Ureter (tissue), 1 donor: ENCODE measurements around the gene PLAC1. TPM values are rescaled to one million over a fixed set of nuclear protein-coding genes. Genes with fewer than 3 reads are reported as not detected.

Experiments
- DNase-seq: peaks from one replicate; pipeline ENCODE4 v3.0.0-alpha.2; 2020; ENCODE audit warnings: low spot score
- total RNA-seq: library from RNA; stranded (reverse); gene quantifications from one replicate; pipeline ENCODE4 v1.2.4, GENCODE V29; 2023
- donor health status: DM: yes; HTN: yes; CAD: no.

PLAC1 gene, protein sequence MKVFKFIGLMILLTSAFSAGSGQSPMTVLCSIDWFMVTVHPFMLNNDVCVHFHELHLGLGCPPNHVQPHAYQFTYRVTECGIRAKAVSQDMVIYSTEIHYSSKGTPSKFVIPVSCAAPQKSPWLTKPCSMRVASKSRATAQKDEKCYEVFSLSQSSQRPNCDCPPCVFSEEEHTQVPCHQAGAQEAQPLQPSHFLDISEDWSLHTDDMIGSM
- 0.42 TPM for total RNA-seq

DNA sequence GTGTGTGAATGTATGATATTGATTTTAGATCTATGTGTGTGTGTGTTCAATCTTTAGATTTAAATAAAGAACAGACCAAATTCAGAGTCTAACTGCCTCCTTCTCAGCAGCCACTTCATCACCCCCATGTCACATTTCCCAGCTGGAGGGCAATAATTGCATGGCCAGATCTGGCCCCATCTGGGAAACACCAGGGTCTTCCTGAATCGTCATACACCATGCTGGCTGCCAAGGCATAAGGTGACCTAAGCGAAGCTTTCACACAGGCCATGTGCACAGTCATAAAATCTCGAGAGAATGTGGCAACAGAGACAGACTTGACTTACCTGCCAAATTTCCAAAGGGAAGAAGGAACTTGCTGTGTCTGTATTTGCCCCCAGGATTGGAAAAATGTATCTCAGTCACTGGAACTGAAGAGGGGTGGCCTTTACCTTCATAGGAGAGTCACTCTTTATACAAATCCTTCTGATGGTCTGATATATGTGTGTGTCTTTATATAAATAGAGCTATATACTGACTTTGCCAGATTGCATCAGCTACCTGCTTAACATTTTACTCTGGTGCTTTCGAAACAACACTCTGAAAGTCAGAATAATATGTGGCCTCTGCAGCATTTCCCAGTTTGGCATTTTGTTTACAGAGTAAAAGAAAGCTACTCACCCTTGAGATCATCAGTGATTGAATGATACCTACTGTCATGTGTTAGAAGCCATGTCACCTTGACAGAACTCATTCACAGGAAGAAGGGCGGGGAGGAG, at the start of gene PLAC1:
Gene PLAC1, minus strand, starts transcription at position 470 of the 758 bp plus-strand sequence. CDS start 91,789 bp downstream, outside the sequence.
- no peak for DNase-seq

DNA sequence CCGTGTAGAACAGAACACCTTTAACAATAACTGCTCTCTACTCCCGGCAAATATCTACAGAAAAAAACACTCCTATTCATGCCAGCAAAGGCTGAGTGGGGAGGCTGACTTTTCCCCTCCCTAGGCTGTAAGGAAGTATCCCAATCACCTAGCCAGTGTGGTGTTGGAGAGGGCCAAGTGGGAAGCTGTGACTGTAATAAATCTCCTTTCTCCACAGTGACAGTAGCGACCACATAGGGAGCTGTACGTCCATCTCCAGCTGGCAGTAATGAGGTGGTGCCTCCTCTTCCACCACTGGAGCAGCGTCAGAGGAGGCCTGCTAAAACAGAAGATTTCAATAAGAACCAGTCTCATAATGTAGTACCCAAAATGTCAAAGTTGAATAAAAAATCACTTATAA, 47.9 kb upstream of the PLAC1 start:
- DNase-seq = no peak

DNA sequence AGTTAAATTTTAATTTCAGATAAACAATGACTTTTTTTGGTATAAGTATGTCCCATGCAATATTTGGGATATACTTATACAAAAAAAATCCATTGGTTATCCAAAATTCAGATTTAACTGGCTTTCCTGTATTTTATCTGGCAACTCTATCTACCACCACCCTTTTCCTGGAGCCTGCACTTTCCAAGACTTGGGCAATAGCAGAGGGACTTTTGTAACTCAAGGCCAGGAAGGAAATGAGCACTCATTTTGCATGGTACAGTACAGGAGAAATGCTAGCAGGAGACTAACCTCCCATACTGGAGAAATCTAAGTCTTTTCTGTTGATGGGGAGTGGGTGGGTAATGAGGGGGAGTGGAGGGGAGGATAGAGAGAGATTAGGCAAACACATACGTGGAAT, 37.7 kb upstream of the PLAC1 start:
- no peak for DNase-seq

DNA sequence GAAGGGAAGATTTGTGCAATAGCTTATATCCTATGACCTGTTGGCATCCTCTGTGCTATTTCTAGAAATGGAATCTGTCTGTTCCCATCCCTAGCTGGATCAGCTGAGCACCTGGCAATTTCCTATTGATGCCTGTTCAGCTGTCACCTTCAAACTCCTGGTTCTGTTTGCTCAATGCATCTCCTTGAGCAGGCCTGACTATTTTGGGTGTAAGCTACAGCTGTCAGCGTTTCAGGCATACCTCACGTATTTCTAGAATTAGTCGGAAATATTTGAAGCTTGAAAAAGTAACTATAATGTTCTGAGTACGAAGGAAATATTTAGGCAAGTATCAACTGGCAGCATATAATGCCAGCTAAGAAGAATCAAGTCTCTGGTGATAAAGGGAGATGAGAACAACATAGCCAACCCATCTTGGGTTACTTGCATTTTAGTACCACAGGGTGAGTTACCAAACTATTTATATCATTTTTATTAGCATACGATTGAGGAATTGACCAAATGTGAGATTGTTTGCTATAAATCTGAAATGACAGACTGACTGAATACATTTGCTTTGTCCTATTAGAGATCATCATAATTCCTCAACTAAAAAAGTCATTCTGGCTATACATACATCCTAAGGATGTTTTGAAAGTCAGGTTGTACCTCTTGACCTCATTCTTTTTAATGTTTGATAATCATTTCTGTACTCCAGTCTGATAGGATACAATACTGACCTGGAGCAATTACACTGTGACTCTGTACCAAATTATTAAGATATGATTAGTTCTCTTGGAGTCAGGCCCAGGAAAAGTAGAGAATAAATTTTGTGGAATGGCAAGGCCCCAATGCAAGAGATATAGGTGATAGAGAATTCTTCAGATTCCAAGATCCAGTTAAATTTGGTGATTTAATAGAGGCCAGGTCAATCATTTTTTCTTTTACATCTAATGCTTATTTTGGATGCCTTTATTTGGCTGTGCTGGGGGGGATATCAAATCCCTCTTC, 36.4 kb upstream of the PLAC1 start:
- no peak for DNase-seq

DNA sequence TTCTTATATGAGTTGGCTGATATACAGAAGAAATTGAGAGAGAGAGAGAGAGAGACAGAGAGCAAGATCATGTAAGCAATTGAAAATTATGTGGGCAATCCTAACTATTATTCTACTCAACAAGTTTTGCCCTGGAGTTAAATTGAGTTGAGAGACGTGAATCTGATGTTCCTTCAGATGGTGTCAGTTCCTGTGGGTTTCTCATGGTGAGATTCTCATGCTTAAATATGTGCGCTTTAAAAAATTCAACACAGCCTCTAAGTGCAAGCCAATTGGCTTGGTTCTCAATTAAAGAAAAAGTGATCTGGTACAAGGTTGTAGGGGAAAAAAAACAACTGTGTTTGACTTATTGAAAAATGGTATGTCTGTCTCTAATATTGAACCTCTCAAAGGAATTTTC, 35.4 kb upstream of the PLAC1 start:
- no peak for DNase-seq

DNA sequence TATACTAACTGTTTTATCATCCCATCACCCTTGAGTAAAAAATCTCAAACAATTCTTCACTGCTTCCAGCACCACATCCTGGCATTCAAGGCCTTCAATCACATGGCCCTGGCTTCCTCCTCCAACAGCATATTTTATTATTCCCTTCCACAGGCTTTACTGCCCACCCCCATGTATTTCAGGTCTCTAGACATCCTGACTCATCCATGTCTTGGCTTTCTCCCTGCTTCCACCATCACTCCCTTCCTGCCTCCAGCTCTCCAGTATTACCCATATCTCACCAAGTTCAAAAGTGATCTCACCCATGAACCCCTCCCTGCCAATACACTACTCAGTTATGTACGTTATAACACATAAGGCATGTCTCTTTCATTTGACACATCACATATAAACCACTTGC, 34.7 kb upstream of the PLAC1 start:
- no peak for DNase-seq

DNA sequence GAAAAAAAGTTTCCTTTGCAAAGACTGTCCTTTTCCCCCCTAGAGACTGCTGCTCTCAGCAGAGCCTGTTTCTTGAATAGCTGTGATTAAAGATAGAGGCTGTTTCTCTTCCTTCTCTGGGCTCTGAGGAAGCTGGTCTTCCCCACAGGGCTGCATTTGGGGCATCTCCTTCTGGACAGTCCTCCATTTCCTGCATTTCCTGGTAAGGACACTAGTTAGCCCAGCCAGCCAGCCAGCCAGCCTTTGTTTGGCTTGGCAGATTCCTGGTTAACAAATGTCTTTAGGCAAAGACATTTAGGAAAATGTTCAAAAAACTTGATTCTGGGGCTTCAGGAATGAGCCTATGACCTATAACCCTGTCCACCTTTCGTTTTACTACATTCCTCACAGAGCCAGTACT, 34.0 kb upstream of the PLAC1 start:
- no peak for DNase-seq

DNA sequence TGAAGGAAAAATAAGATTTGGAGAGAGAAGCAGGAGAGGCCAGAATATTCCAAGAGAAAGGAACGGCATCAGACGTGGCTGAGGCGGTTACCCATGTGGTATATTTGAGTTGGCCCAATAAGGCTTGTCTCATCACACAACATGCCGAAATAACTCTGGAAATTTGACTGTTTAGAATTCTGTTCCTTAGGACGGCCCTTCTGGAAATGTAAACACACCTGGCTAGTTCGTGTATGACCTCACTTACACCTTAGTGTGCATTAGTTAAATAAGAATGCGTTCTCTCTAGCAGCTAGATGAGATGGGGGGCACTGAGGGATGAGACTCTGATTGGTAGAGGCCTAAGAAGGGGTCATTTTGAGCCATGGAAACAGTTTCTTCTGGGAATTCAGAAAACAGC, 33.2 kb upstream of the PLAC1 start:
- DNase-seq = no peak

DNA sequence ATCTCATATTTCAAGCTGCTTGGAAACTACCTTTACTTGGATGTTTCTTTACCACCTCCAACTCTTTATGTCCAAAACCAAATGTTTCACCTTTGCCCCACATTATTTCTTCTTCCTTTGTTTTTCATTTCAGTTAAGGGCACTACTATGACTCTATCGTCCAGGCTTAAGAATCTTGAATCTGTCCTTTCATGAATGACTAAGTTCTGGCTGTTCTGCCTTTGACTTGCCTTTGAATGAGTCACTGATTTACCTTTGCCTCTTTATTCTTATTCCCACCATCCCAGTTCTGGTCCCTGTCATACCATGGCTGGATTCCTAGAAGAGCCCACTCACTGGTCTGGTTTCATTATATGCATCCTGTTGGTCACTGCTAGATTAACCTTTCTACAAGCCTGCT, 30.6 kb upstream of the PLAC1 start:
- no peak for DNase-seq

DNA sequence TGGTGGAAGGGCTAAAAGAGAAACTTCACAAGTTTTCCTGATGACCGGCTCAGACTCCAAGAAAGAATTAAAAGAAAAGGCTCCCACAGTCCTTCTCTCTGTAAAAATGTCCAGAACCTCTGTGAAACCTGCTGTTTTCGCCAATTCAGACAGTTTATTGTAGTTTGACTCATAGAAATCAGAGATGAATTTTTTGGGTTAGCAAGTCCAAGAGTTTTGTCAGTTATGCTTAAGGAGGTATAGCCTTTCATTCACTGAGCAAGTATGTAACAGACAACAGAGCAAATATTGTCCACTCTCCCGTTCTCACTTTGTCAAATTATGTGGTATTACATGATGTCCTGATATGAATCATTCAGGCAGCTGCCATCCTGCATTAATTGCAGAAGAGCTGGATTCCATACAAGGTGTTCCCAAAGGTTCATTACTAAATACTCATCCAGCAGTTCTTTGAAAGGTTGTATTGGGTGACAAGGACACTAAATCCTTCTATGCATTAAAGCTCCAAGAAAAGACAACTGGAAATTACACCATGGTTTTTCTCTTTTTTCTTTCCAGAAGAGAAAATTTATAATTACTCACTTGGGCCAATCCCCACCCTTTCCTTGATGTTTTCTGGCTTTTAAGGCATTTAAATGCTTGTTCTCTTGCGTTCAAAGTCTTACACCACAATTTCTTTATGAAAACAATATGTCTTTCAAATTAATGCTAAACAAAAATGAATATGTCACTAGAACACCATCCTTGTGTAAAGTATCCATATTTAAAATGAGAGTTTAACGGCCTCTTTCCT, 30.0 kb upstream of the PLAC1 start:
- no peak for DNase-seq

DNA sequence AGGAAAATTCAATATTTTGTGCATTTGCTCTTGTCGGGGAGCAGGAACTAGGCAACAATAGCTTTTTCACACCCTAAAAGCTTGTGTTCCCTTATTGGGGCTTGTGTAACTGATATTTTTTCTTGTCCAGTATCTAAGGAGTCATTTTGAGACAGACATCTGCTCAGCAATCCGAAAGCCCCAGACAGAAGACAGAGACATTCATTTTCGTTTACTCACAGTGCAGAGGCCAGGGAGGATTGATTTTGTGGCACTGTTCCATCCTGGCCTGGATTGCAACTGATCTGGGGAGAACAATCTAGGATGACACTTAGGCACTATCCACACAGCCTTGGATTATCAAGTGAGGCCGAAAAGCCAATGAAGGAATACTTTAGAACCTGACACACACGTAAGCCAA, 27.4 kb upstream of the PLAC1 start:
- DNase-seq = no peak

DNA sequence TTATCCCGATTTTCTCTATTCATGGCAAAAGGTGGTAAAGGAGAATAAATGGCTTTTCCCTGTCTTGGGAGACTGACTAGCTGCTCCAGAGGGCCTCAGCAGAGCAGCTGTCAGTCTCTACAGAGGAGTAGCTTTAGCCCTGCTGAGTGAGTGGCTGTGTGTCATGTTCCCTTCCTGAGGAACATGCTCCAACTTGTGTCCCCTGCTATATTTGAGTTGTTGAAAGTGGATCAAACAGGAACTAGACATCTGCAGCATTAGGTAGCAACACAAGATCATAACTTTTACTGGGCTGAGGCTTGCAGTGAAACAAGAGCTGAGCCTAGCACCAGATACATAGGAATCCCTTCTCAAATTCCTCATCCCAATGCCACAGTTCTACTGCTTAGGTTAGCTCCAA, 26.7 kb upstream of the PLAC1 start:
- DNase-seq = no peak

DNA sequence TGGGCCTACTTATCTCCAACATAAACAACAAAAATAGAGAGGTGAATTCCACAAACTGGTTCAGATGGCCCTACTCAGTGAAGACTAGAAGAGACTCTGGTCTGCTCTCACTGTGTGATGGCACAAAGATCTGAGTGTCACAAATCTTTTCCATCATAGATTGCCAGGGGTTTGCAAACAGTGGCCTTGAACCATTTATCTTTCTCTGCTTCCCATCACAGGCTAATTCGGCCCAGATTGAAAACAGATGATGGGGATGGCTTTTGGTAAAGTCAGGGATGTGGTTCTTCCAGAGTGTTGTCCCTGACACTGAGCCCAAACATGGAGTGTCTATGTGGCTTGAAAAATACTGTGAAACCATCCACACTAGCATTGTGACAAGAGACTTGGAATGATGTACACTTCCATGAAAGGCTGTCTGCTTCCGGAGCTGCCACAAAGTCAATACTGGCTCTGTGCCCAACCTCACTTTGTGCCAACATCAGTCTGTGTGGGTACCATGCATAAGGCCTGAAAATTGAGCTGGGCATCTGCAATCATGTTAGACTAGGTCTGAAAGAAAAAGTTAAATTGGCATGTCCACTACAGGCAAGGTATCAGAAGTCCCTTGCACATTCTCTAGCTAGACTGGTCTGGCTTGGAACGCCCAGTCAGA, 25.2 kb upstream of the PLAC1 start:
- no peak for DNase-seq

DNA sequence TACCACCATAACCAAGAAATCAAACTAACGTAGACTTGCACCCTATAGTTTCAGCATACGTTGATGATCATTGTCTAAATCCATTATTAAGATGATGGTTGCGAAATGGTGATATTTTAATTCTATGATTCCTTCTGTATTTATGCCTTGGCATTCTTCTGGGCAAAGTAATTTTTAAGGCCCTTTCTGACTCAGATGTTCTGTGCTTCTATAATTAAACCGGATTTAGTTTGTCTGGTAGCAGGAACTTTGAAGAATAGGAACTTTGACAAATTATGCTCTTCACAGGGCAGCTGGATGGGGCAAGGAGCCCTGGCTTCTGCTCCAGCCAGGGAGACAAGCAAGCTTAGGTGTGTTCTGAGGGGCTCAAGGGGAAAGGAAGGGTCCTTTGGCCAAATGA, 23.8 kb upstream of the PLAC1 start:
- no peak for DNase-seq

DNA sequence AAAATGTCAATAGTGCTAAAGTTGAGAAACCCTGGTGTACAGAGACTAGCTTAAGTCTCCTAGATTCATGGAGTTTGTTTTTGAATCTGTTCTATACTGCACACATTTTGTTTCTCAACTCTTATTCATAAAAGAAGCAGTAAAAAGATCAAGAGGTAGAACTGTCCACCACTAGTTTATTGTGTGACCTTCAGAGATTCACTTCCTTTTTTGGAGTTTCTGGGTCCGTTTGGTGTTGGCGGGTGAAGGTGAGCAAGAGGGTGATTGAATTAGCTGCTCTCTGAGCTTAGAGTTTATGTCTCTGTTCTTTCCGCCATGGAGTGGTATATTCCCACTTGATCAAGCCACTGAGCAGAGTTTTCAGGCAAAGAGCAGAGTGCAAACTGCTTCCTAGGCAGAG, 21.4 kb upstream of the PLAC1 start:
- no peak for DNase-seq

DNA sequence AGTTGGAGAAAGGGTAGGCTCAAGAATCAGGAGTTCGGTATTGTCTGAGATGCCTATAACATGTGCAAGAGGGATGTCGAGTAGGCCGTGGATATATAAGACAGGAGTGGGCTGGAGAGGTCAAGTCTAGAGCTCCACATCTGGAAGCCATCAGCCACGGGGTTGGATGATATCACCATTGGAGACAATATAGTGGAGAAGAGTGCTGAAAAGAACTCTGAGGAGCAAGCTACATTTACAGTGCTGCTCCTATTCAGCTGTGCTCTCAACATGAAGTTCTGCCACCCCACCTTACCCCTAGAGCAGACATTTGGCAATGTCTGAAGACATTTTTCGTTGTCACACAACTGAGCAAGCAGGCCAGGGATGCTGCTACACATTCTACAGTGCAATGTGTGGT, 20.9 kb upstream of the PLAC1 start:
- DNase-seq = no peak

DNA sequence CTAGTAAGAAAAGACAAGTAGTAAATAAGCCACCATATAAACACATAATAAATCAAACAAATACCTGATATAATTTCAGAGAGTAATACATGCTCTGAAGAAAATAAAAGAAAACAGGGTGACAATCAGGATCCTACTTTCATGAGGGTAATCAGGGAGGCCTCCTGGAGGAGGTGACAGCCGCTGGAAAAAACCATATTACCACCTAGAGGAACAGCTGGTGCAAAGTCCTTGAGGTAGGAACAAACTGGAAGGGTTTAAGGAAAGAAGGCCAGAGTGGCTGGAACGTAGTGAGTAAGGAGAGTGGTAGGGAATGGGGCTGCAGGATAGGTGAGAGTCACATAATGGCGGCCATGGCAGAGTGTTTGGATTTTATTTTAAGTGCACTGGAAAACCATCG, 19.1 kb upstream of the PLAC1 start:
- no peak for DNase-seq

DNA sequence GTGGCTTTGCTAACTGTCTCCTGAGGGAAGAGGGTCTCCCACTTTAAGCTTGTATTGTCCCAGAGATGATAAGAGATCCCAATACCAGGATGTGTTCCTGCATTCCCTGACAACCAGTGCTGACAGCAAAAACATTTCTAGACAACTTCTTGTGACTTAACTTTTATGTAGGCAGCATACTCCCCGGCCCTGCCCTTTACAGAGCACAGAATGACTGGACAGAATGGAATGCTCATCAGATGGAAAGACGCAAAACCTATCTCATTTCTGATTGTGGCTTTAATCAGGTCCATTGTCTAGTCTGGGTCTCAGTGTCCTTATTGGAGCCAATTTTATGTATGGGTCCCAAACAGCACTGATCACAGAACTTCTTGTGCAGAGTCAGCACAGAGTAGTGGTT, 18.2 kb upstream of the PLAC1 start:
- DNase-seq = no peak

DNA sequence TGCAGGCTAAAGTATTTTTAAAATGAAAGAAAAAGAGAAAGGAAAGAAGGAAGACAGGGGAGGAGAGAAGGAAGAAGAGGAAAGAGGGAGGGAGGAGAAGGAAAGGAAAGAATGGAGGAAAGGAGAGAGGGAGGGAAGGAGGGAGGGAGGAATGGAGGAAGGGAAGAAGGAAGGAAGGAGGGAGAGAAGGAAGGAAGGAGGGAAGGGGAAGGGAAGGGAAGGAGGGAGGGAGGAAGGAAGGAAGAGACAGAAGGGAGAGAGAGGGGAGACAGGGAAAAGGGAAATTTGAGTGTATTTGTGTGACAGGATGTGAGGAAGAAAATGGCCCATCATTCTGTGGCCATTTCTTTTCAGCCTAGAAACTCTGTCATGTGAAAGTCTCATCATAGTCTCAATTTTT, 14.9 kb upstream of the PLAC1 start:
- DNase-seq = no peak

DNA sequence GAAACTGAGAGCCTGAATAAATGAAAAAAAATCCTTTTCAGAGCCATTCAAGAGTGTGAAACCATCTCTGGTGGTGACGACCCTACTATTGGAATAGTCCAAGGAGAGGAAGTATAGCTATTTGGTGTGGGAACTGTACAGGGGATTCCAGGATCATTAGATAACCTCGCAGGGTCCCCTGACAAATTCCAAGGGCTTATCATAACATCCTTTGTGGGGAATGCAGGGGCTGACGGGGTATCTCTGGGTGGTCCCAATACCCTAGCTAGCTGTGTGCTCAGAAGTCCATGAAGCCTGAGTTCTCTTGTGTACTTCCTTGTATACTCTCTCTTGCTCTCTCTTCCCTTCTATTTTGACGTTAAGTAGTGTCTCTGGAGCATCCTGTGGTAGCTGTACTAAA, 13.8 kb upstream of the PLAC1 start:
- no peak for DNase-seq

DNA sequence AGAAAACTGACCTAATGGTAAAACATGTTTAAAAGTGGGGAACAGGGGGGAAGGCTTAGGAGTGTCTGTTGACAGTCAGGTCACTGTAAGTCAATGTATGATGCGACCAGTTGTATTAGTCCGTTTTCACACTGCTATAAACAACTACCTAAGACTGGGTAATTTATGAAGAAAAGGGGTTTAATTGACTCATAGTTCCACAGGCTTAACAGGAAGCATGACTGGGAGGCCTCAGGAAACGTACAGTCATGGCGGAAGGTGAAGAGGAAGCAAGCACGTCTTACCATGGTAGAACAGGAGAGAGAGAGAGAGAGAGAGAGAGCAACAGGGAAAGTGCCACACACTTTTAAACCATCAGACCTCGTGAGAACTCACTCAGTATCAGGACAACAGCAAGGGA, 13.0 kb upstream of the PLAC1 start:
- DNase-seq = no peak
